ENCODE results near the gene PHACTR1. TPM values are rescaled to one million over a fixed set of nuclear protein-coding genes. Genes with fewer than 3 reads are reported as not detected.

PHACTR1 gene
- polyA plus RNA-seq, 3 donors, result 6.1 to 26.9 (median 7.6) TPM

- Histone ChIP-seq H3K36me3 (replicated peaks in 1 of 2; ENCODE audit: control insufficient read depth in 1 of 2, insufficient read depth in 2 of 2, low read length in 2 of 2) (no peaks in the 10 kb centered on the region), H2AFZ (ENCODE audit: insufficient read depth, low read depth, low read length, poor library complexity, severe bottlenecking) (peak overlapping the region; percentile 14), H3K9me3 (replicated peaks in 1 of 2; ENCODE audit: control insufficient read depth in 1 of 2, insufficient read depth in 1 of 2, low read length in 2 of 2) (no peaks in the 10 kb centered on the region), H3K27ac (ENCODE audit: low read depth in 1 of 2, low read length in 2 of 2) (no peak overlapping the region), H4K20me1 (ENCODE audit: insufficient read depth, low read length) (no peaks in the 10 kb centered on the region), H3K9ac (ENCODE audit: insufficient read depth, low read length, poor library complexity, severe bottlenecking) (no peak overlapping the region), H3K4me3 (replicated peaks in 1 of 3; ENCODE audit: low read depth in 2 of 3, low read length in 3 of 3) (no peak overlapping the region), H3K79me2 (ENCODE audit: insufficient read depth, low read length) (no peaks in the 10 kb centered on the region), H3K27me3 (ENCODE audit: control insufficient read depth in 2 of 2, insufficient read depth in 2 of 2, low read length in 2 of 2) (no peaks in the 10 kb centered on the region), H3K4me1 (ENCODE audit: control insufficient read depth in 1 of 2, insufficient read depth in 2 of 2, low read length in 2 of 2) (peaks cover 0 to 8% of the 10 kb centered on the region in 2 donors), H3K4me2 (replicated peaks; ENCODE audit: extremely low read depth, low read length, poor library complexity, severe bottlenecking) (peak overlapping the region; percentile 0)
- Mint-ChIP-seq H3K27me3 (ENCODE audit: low read depth in 3 of 3) (peaks cover 0 to 1% (median 0%) of the 10 kb centered on the region in 3 donors), H3K4me1 (peaks cover 17% of the 10 kb centered on the region), H3K4me3 (no peak overlapping the region), H3K36me3 (no peaks in the 10 kb centered on the region), H3K9me3 (no peaks in the 10 kb centered on the region), H3K27ac (no peak overlapping the region)
- intact Hi-C loops (cut with micrococcal nuclease), result no loop called here
- no CpG with 5 or more reads among the region's 1 CpG for WGBS (ENCODE audit: insufficient coverage)
- no peak for TF ChIP-seq CTCF (IDR thresholded peaks at IDR 0.05)
- no peak for DNase-seq
Measured at GRCh38 chr6:13140980-13141379, 424.4 kb downstream of the PHACTR1 start.

- Histone ChIP-seq H3K9me3 (replicated peaks in 1 of 2; ENCODE audit: control insufficient read depth in 1 of 2, insufficient read depth in 1 of 2, low read length in 2 of 2) (no peaks in the 10 kb centered on the region), H3K4me3 (replicated peaks in 1 of 3; ENCODE audit: low read depth in 2 of 3, low read length in 3 of 3) (no peak overlapping the region), H3K4me2 (replicated peaks; ENCODE audit: extremely low read depth, low read length, poor library complexity, severe bottlenecking) (peak overlapping the region; percentile 0), H2AFZ (ENCODE audit: insufficient read depth, low read depth, low read length, poor library complexity, severe bottlenecking) (peak overlapping the region; percentile 14), H3K79me2 (ENCODE audit: insufficient read depth, low read length) (no peaks in the 10 kb centered on the region), H3K9ac (ENCODE audit: insufficient read depth, low read length, poor library complexity, severe bottlenecking) (no peak overlapping the region), H3K27ac (ENCODE audit: low read depth in 1 of 2, low read length in 2 of 2) (no peak overlapping the region), H4K20me1 (ENCODE audit: insufficient read depth, low read length) (no peaks in the 10 kb centered on the region), H3K36me3 (replicated peaks in 1 of 2; ENCODE audit: control insufficient read depth in 1 of 2, insufficient read depth in 2 of 2, low read length in 2 of 2) (no peaks in the 10 kb centered on the region), H3K4me1 (ENCODE audit: control insufficient read depth in 1 of 2, insufficient read depth in 2 of 2, low read length in 2 of 2) (peaks cover 0 to 8% of the 10 kb centered on the region in 2 donors), H3K27me3 (ENCODE audit: control insufficient read depth in 2 of 2, insufficient read depth in 2 of 2, low read length in 2 of 2) (no peaks in the 10 kb centered on the region)
- peak; percentile 36 to 49 (median 47) for DNase-seq
- H3K4me1 Mint-ChIP-seq, result peaks cover 17% of the 10 kb centered on the region
- 0% methylated on average over 3 of the region's 7 CpGs for WGBS (ENCODE audit: insufficient coverage)
- no peaks in the 10 kb centered on the region for H3K9me3 Mint-ChIP-seq
- peak overlapping the region in 1 of 7 donors; percentile 40 for H3K27ac Mint-ChIP-seq
- intact Hi-C loops (cut with micrococcal nuclease), result no loop called here
- no peaks in the 10 kb centered on the region for H3K36me3 Mint-ChIP-seq
- peaks cover 0 to 1% (median 0%) of the 10 kb centered on the region in 3 donors for H3K27me3 Mint-ChIP-seq (ENCODE audit: low read depth in 3 of 3)
- TF ChIP-seq CTCF (IDR thresholded peaks at IDR 0.05), result no peak
- peak overlapping the region in 1 of 2 donors; percentile 65 for H3K4me3 Mint-ChIP-seq
Measured at GRCh38 chr6:13141387-13141786, 424.8 kb downstream of the PHACTR1 start.

All from CD14-positive monocyte (primary cell).